ENCODE results near the gene MTHFSD.

- TF ChIP-seq EZH2 (IDR thresholded peaks at IDR 0.05; ENCODE audit: borderline replicate concordance, low read depth, low read length, severe bottlenecking) = no peak
- TF ChIP-seq, protein P1, sequence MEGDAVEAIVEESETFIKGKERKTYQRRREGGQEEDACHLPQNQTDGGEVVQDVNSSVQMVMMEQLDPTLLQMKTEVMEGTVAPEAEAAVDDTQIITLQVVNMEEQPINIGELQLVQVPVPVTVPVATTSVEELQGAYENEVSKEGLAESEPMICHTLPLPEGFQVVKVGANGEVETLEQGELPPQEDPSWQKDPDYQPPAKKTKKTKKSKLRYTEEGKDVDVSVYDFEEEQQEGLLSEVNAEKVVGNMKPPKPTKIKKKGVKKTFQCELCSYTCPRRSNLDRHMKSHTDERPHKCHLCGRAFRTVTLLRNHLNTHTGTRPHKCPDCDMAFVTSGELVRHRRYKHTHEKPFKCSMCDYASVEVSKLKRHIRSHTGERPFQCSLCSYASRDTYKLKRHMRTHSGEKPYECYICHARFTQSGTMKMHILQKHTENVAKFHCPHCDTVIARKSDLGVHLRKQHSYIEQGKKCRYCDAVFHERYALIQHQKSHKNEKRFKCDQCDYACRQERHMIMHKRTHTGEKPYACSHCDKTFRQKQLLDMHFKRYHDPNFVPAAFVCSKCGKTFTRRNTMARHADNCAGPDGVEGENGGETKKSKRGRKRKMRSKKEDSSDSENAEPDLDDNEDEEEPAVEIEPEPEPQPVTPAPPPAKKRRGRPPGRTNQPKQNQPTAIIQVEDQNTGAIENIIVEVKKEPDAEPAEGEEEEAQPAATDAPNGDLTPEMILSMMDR (IDR thresholded peaks at IDR 0.05; ENCODE audit: borderline replicate concordance, extremely low read depth, low read length, poor library complexity, severe bottlenecking) = no peak
Observed at GRCh38 chr16:86509759-86510464, 45.1 kb downstream of the MTHFSD start.

Data from DND-41 (cell line).